B cell (primary cell): Measurements from ENCODE around the gene MRC2. TPM values are rescaled to one million over a fixed set of nuclear protein-coding genes. Genes with fewer than 3 reads are reported as not detected.

Source experiments
- ATAC-seq: fragments of 200-7000 bp; cut with Tn5 transposase; one replicate; pipeline ENCODE4 v1.10.0; 2021; ENCODE audit warnings: low read depth, mild to moderate bottlenecking, moderate number of reproducible peaks, moderate library complexity
- CTCF ChIA-PET: fragments of 350-600 bp; sonication (Branson Sonifier 250); formaldehyde crosslinking; loops from one replicate; lab custom pipeline; 2021; ENCODE audit warnings: antibody characterized with exemption, inconsistent platforms; lab: Charles Lee
- POLR2A ChIA-PET: fragments of 350-600 bp; sonication (Branson Sonifier 250); formaldehyde crosslinking; loops from one replicate; lab custom pipeline; 2021; ENCODE audit warnings: antibody characterized with exemption; lab: Charles Lee
- DNase-seq: peaks from one replicate; pipeline ENCODE4 v3.0.0; 2013
- H2AFZ ChIP-seq: 2 replicates; pipeline ENCODE4 v1.6.1; 2012; ENCODE audit warnings: mild to moderate bottlenecking, low read depth, low read length; ENCODE audit not compliant: insufficient read depth, poor library complexity, severe bottlenecking
- H3K27ac ChIP-seq, 2 donors: 1 replicate in 1 of 2; 2 replicates in 1 of 2; pipeline ENCODE4 v1.5.1; 2012 to 2013; ENCODE audit warnings: low read length in 2 of 2, mild to moderate bottlenecking in 2 of 2, moderate library complexity in 1 of 2
- H3K27me3 ChIP-seq, 4 experiments: fragments of 200-600 bp in 1 of 4; sonication (generic) in 1 of 4; replicated peaks in 1 of 4; 1 replicate in 2 of 4; 2 replicates in 2 of 4; pipeline versions ENCODE4 v1.6.1 to v1.7.0; 2013 to 2016; ENCODE audit warnings: low read length in 3 of 4, mild to moderate bottlenecking in 2 of 4, mixed read lengths in 1 of 4, moderate library complexity in 1 of 4; ENCODE audit not compliant: insufficient read depth in 4 of 4, control insufficient read depth in 3 of 4; ENCODE audit errors: control extremely low read depth in 1 of 4
- H3K36me3 ChIP-seq, 2 experiments: replicated peaks in 1 of 2; 1 replicate in 1 of 2; 2 replicates in 1 of 2; pipeline versions ENCODE4 v1.6.1 to v1.7.1; 2013; ENCODE audit warnings: low read length in 1 of 2; ENCODE audit not compliant: insufficient read depth in 2 of 2, control insufficient read depth in 1 of 2; ENCODE audit errors: control extremely low read depth in 1 of 2, extremely low read depth in 1 of 2
- H3K4me1 ChIP-seq, 2 donors: fragments of 200-600 bp in 1 of 2; sonication (generic) in 1 of 2; 1 replicate in 1 of 2; 2 replicates in 1 of 2; pipeline versions ENCODE4 v1.5.1 to v1.6.1; 2013 to 2017; ENCODE audit warnings: low read length in 2 of 2; ENCODE audit not compliant: control insufficient read depth in 2 of 2, insufficient read depth in 2 of 2
- H3K4me2 ChIP-seq: replicated peaks from 2 replicates; pipeline ENCODE3; 2012; ENCODE audit warnings: mild to moderate bottlenecking, low read depth, low read length; ENCODE audit not compliant: poor library complexity, severe bottlenecking
- H3K4me3 ChIP-seq, 5 experiments: fragments of 200-600 bp in 1 of 5; sonication (generic) in 1 of 5; 1 replicate in 3 of 5; 2 replicates in 2 of 5; pipeline versions ENCODE4 v1.5.1 to v1.7.0; 2011 to 2016; ENCODE audit warnings: low read length in 4 of 5, mild to moderate bottlenecking in 4 of 5, low read depth in 2 of 5, control low read depth in 1 of 5, moderate library complexity in 1 of 5; ENCODE audit not compliant: insufficient read depth in 1 of 5; ENCODE audit errors: control extremely low read depth in 1 of 5, extremely low read depth in 1 of 5
- H3K79me2 ChIP-seq: fragments of 200-600 bp; sonication (generic); one replicate; pipeline ENCODE4 v1.6.0; 2016; ENCODE audit warnings: low read length; ENCODE audit not compliant: control insufficient read depth, insufficient read depth
- H3K9ac ChIP-seq: fragments of 200-600 bp; sonication (generic); 2 replicates; pipeline ENCODE4 v1.6.1; 2017; ENCODE audit warnings: mild to moderate bottlenecking, low read length, moderate library complexity
- H3K9me3 ChIP-seq, 3 donors: one replicate each; pipeline versions ENCODE4 v1.6.1 to v1.7.1; 2013; ENCODE audit warnings: low read length in 2 of 3; ENCODE audit not compliant: control insufficient read depth in 2 of 3, insufficient read depth in 1 of 3; ENCODE audit errors: control extremely low read depth in 1 of 3
- H4K20me1 ChIP-seq: 2 replicates; pipeline ENCODE4 v1.6.0; 2012; ENCODE audit warnings: mild to moderate bottlenecking, low read length; ENCODE audit not compliant: insufficient read depth, control insufficient read depth, poor library complexity, severe bottlenecking
- H3K27ac Mint-ChIP-seq: one replicate; pipeline ENCODE4 v1.8.0; 2021; ENCODE audit warnings: mixed read lengths
- H3K27me3 Mint-ChIP-seq: one replicate; pipeline ENCODE4 v1.8.0; 2021; ENCODE audit warnings: mixed read lengths
- H3K4me1 Mint-ChIP-seq: one replicate; pipeline ENCODE4 v1.8.0; 2021; ENCODE audit warnings: mixed read lengths
- H3K4me3 Mint-ChIP-seq: one replicate; pipeline ENCODE4 v1.8.0; 2021; ENCODE audit warnings: mixed read lengths
- H3K9me3 Mint-ChIP-seq: one replicate; pipeline ENCODE4 v1.8.0; 2022; ENCODE audit warnings: mixed read lengths; ENCODE audit not compliant: insufficient read depth
- EZH2 ChIP-seq: IDR thresholded peaks from 2 replicates; pipeline ENCODE4 v1.6.1; 2012; ENCODE audit warnings: borderline replicate concordance, low read depth, mild to moderate bottlenecking, moderate library complexity, low read length; ENCODE audit not compliant: insufficient read depth, poor library complexity, severe bottlenecking
- WGBS: methylation state at CpG from one replicate; pipeline ENCODE4 v1.1.5; 2013; ENCODE audit warnings: missing lambda C conversion rate; ENCODE audit not compliant: insufficient coverage; 5-methylcytosine and 5-hydroxymethylcytosine counted together
- intact Hi-C: fragments of 100-400 bp; cut with micrococcal nuclease; formaldehyde crosslinking; loops from one replicate; pipeline ENCODE4 v1.10.0; 2022
- polyA minus RNA-seq: library from RNA; depleted of rRNA, polyadenylated mRNA; stranded (reverse); fragments of >200 nt; gene quantifications from 2 replicates; pipeline ENCODE4 v1.2.3, GENCODE V29; 2012
- polyA plus RNA-seq: library from polyadenylated mRNA; depleted of rRNA; stranded (reverse); fragments of >200 nt; gene quantifications from 2 replicates; pipeline ENCODE4 v1.2.3, GENCODE V29; 2012
- total RNA-seq, 2 donors: library from RNA; stranded (reverse); fragments of 120-200 nt in 1 of 2; gene quantifications; 1 replicate in 1 of 2; 2 replicates in 1 of 2; pipeline versions ENCODE4 v1.2.3 to v1.2.4, GENCODE V29; 2013 to 2022

MRC2 gene, protein sequence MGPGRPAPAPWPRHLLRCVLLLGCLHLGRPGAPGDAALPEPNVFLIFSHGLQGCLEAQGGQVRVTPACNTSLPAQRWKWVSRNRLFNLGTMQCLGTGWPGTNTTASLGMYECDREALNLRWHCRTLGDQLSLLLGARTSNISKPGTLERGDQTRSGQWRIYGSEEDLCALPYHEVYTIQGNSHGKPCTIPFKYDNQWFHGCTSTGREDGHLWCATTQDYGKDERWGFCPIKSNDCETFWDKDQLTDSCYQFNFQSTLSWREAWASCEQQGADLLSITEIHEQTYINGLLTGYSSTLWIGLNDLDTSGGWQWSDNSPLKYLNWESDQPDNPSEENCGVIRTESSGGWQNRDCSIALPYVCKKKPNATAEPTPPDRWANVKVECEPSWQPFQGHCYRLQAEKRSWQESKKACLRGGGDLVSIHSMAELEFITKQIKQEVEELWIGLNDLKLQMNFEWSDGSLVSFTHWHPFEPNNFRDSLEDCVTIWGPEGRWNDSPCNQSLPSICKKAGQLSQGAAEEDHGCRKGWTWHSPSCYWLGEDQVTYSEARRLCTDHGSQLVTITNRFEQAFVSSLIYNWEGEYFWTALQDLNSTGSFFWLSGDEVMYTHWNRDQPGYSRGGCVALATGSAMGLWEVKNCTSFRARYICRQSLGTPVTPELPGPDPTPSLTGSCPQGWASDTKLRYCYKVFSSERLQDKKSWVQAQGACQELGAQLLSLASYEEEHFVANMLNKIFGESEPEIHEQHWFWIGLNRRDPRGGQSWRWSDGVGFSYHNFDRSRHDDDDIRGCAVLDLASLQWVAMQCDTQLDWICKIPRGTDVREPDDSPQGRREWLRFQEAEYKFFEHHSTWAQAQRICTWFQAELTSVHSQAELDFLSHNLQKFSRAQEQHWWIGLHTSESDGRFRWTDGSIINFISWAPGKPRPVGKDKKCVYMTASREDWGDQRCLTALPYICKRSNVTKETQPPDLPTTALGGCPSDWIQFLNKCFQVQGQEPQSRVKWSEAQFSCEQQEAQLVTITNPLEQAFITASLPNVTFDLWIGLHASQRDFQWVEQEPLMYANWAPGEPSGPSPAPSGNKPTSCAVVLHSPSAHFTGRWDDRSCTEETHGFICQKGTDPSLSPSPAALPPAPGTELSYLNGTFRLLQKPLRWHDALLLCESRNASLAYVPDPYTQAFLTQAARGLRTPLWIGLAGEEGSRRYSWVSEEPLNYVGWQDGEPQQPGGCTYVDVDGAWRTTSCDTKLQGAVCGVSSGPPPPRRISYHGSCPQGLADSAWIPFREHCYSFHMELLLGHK (N-terminal part only)
- total RNA-seq = 0.34 and 0.36 TPM in 2 replicates
- total RNA-seq (2013) = 2.2 TPM
- 0.09 and 0.37 TPM in 2 replicates for polyA plus RNA-seq
- polyA minus RNA-seq = 0.94 and 1.9 TPM in 2 replicates

DNA sequence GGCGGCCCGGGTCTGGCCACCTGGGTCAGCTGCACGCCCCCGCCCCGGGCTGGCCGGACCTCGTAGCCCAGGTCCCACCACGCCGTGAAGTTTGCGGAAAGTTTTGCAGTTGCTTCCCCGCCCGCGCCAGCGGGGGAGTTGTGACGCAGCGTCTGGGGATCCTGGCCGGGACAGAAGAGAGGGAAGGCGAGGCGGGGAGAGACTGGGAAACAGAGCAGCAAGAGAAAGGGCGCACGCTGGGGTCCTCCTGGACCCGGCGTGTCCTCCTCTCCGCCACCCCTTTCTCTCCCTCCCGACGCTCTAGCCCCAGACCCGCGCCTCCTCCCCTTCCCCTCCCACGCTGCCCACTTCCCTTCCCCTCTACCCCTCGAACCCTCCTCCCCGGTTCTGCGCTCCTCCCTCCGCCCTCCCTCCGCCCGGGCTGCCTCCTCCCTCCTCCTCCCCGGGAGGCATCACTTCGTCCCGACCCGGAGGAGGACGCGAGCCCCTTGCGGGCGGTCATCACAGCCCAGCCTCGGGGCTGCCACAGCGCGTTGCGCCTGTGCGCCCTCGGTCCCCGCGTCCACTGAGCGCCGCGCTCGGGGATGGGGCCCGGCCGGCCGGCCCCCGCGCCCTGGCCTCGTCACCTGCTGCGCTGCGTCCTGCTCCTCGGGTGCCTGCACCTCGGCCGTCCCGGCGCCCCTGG is at the start of gene MRC2:
TSS of gene MRC2 (plus strand) at position 452 of the 685 bp plus-strand sequence. CDS start at position 585, 133 bp downstream.
- peak; percentile 19 for DNase-seq
- H3K27ac ChIP-seq = no peak within 1 kb of the TSS
- peak within 1 kb of the TSS; percentile 86 for H3K4me2 ChIP-seq
- no peaks in the 10 kb centered on the region for H3K9me3 ChIP-seq
- H3K27me3 ChIP-seq = peaks cover 0 to 34% (median 7%) of the 10 kb centered on the region in 4 experiments
- TF ChIP-seq EZH2 = no peak
- Mint-ChIP-seq H3K27me3 (peaks cover 24% of the 10 kb centered on the region), H3K4me1 (peaks cover 14% of the 10 kb centered on the region), H3K9me3 (no peaks in the 10 kb centered on the region), H3K4me3 (peak within 1 kb of the TSS; percentile 80), H3K27ac (no peak within 1 kb of the TSS)
- POLR2A ChIA-PET = no interaction called here
- H4K20me1 ChIP-seq = no peaks in the 10 kb centered on the region
- H2AFZ ChIP-seq = peak within 1 kb of the TSS; percentile 54
- intact Hi-C loops = no loop called here
- H3K79me2 ChIP-seq = no peaks in the 10 kb centered on the region
- peak within 1 kb of the TSS in 3 of 5 experiments; percentile 37 to 51 (median 42) for H3K4me3 ChIP-seq
- peaks cover 16 to 18% of the 10 kb centered on the region in 2 donors for H3K4me1 ChIP-seq
- H3K9ac ChIP-seq = peak within 1 kb of the TSS; percentile 50
- under 1% methylated on average over 68 of the region's 68 CpGs for WGBS
- CTCF ChIA-PET = no interaction called here
- ATAC-seq = peak; percentile 14
- H3K36me3 ChIP-seq = no peaks in the 10 kb centered on the region
